BLaER1 treated with 17β-estradiol and CSF1 and Interleukin-3, amounts not matched to agents 10 nM and 100 nM (cell line): ENCODE results near the gene RITA1.

Experiments used
- H3K27ac ChIP-seq, 11 experiments: shearing (Covaris generic); formaldehyde crosslinking; 2 replicates each; pipeline ENCODE4 v1.8.1; 2022
- H3K27me3 ChIP-seq, 11 experiments: shearing (Covaris generic); formaldehyde crosslinking; 2 replicates each; pipeline ENCODE4 v1.8.1; 2022
- H3K36me3 ChIP-seq, 11 experiments: shearing (Covaris generic); formaldehyde crosslinking; 2 replicates each; pipeline ENCODE4 v1.8.1; 2022
- H3K4me1 ChIP-seq, 10 experiments: shearing (Covaris generic); formaldehyde crosslinking; 2 replicates each; pipeline ENCODE4 v1.8.1; 2022
- H3K4me2 ChIP-seq, 11 experiments: shearing (Covaris generic); formaldehyde crosslinking; 2 replicates each; pipeline ENCODE4 v1.8.1; 2022
- H3K4me3 ChIP-seq, 10 experiments: shearing (Covaris generic); formaldehyde crosslinking; 2 replicates each; pipeline ENCODE4 v1.8.1; 2022
- H3K9ac ChIP-seq, 11 experiments: shearing (Covaris generic); formaldehyde crosslinking; 2 replicates each; pipeline ENCODE4 v1.8.1; 2022
- H3K9me3 ChIP-seq, 11 experiments: shearing (Covaris generic); formaldehyde crosslinking; replicated peaks in 1 of 11; 2 replicates each; pipeline ENCODE4 v1.8.1; 2022
- H4K20me1 ChIP-seq, 11 experiments: shearing (Covaris generic); formaldehyde crosslinking; 2 replicates each; pipeline ENCODE4 v1.8.1; 2022
- Cebpa-rat ChIP-seq, 11 experiments: shearing (Covaris generic); IDR thresholded peaks; 2 replicates each; pipeline ENCODE4 v1.8.1; 2022

RITA1 gene

GRCh38 chr12:113220593-113221180, 35.2 kb downstream of the RITA1 start:
- H3K9ac ChIP-seq: peak overlapping the region; percentile 26 to 79 (median 65); a peak in 18 of 22 replicates
- H3K36me3 ChIP-seq: peaks cover 0 to 9% (median 0%) of the 10 kb centered on the region in 11 experiments; a peak in 3 of 22 replicates
- H3K27ac ChIP-seq: peak overlapping the region in 9 of 11 experiments; percentile 8 to 89 (median 51); a peak in 15 of 22 replicates
- no peak for TF ChIP-seq Cebpa-rat (IDR thresholded peaks at IDR 0.05)
- H3K4me2 ChIP-seq: peak overlapping the region; percentile 67 to 98 (median 95)
- peaks cover 58 to 91% (median 74%) of the 10 kb centered on the region in 10 experiments for H3K4me1 ChIP-seq
- peak overlapping the region; percentile 43 to 89 (median 64) for H3K4me3 ChIP-seq
- H4K20me1 ChIP-seq: peaks cover 0 to 8% (median 0%) of the 10 kb centered on the region in 11 experiments; a peak in 3 of 22 replicates
- no peaks in the 10 kb centered on the region for H3K9me3 ChIP-seq
- peaks cover 4 to 85% (median 75%) of the 10 kb centered on the region in 11 experiments; a peak in 20 of 22 replicates for H3K27me3 ChIP-seq

GRCh38 chr12:113221181-113221996, 35.9 kb downstream of the RITA1 start, which contains the start of gene TPCN1:
TSS of gene TPCN1 (plus strand) at chr12:113221464. CDS start at chr12:113226853, 5,389 bp downstream.
- peak within 1 kb of the TSS; percentile 93 to 100 (median 97) for H3K4me2 ChIP-seq
- peaks cover 0 to 16% (median 0%) of the 10 kb centered on the region in 11 experiments; a peak in 3 of 22 replicates for H3K36me3 ChIP-seq
- peaks cover 4 to 78% (median 68%) of the 10 kb centered on the region in 11 experiments; a peak in 20 of 22 replicates for H3K27me3 ChIP-seq
- H3K9ac ChIP-seq: peak within 1 kb of the TSS; percentile 67 to 96 (median 82)
- H3K9me3 ChIP-seq: no peaks in the 10 kb centered on the region
- H4K20me1 ChIP-seq: peaks cover 0 to 8% (median 0%) of the 10 kb centered on the region in 11 experiments; a peak in 3 of 22 replicates
- H3K4me3 ChIP-seq: peak within 1 kb of the TSS; percentile 56 to 94 (median 70)
- peaks cover 51 to 91% (median 71%) of the 10 kb centered on the region in 10 experiments for H3K4me1 ChIP-seq
- peak within 1 kb of the TSS; percentile 48 to 90 (median 74) for H3K27ac ChIP-seq
- TF ChIP-seq Cebpa-rat (IDR thresholded peaks at IDR 0.05): no peak

GRCh38 chr12:113221997-113222729, 36.6 kb downstream of the RITA1 start:
- peak overlapping the region; percentile 48 to 90 (median 74); a peak in 21 of 22 replicates for H3K27ac ChIP-seq
- H3K4me3 ChIP-seq: peak overlapping the region; percentile 56 to 94 (median 70)
- H3K27me3 ChIP-seq: peaks cover 0 to 77% (median 64%) of the 10 kb centered on the region in 11 experiments; a peak in 19 of 22 replicates
- peak overlapping the region; percentile 67 to 96 (median 82) for H3K9ac ChIP-seq
- H4K20me1 ChIP-seq: peaks cover 0 to 8% (median 0%) of the 10 kb centered on the region in 11 experiments; a peak in 3 of 22 replicates
- no peak for TF ChIP-seq Cebpa-rat (IDR thresholded peaks at IDR 0.05)
- peak overlapping the region; percentile 93 to 100 (median 96) for H3K4me2 ChIP-seq
- H3K4me1 ChIP-seq: peaks cover 45 to 91% (median 71%) of the 10 kb centered on the region in 10 experiments
- H3K9me3 ChIP-seq: no peaks in the 10 kb centered on the region
- peaks cover 0 to 24% (median 0%) of the 10 kb centered on the region in 11 experiments; a peak in 5 of 22 replicates for H3K36me3 ChIP-seq

GRCh38 chr12:113222730-113223531, 37.4 kb downstream of the RITA1 start:
- no peak for TF ChIP-seq Cebpa-rat (IDR thresholded peaks at IDR 0.05)
- peaks cover 0 to 32% (median 0%) of the 10 kb centered on the region in 11 experiments; a peak in 6 of 22 replicates for H3K36me3 ChIP-seq
- H3K4me2 ChIP-seq: peak overlapping the region; percentile 93 to 100 (median 96)
- no peaks in the 10 kb centered on the region for H3K9me3 ChIP-seq
- peaks cover 0 to 75% (median 64%) of the 10 kb centered on the region in 11 experiments; a peak in 19 of 22 replicates for H3K27me3 ChIP-seq
- peaks cover 0 to 8% (median 0%) of the 10 kb centered on the region in 11 experiments; a peak in 3 of 22 replicates for H4K20me1 ChIP-seq
- peaks cover 45 to 91% (median 71%) of the 10 kb centered on the region in 10 experiments for H3K4me1 ChIP-seq
- peak overlapping the region in 6 of 11 experiments; percentile 36 to 90 (median 88); a peak in 11 of 22 replicates for H3K27ac ChIP-seq
- peak overlapping the region in 6 of 11 experiments; percentile 33 to 96 (median 91); a peak in 9 of 22 replicates for H3K9ac ChIP-seq
- H3K4me3 ChIP-seq: peak overlapping the region in 6 of 10 experiments; percentile 66 to 94 (median 86); a peak in 8 of 20 replicates

- Histone ChIP-seq H3K36me3 (peaks cover 0 to 47% (median 0%) of the 10 kb centered on the region in 11 experiments; a peak in 6 of 22 replicates), H3K4me2 (peak overlapping the region; percentile 13 to 100 (median 96); a peak in 17 of 22 replicates), H3K4me3 (no peak overlapping the region; a peak in 1 of 20 replicates), H3K9ac (peak overlapping the region in 1 of 11 experiments; percentile 20; a peak in 1 of 22 replicates), H3K9me3 (no peaks in the 10 kb centered on the region), H3K4me1 (peaks cover 52 to 92% (median 72%) of the 10 kb centered on the region in 10 experiments), H3K27me3 (peaks cover 0 to 57% (median 49%) of the 10 kb centered on the region in 11 experiments; a peak in 19 of 22 replicates), H4K20me1 (peaks cover 0 to 8% (median 0%) of the 10 kb centered on the region in 11 experiments; a peak in 4 of 22 replicates), H3K27ac (no peak overlapping the region)
- TF ChIP-seq Cebpa-rat (IDR thresholded peaks at IDR 0.05): no peak
Measured at GRCh38 chr12:113224955-113225354, 39.4 kb downstream of the RITA1 start.

GRCh38 chr12:113226696-113227568, 41.4 kb downstream of the RITA1 start:
- Histone ChIP-seq H3K27me3 (peaks cover 0 to 51% (median 43%) of the 10 kb centered on the region in 11 experiments; a peak in 19 of 22 replicates), H3K9ac (peak overlapping the region in 9 of 11 experiments; percentile 1 to 73 (median 46); a peak in 13 of 22 replicates), H3K4me2 (peak overlapping the region; percentile 5 to 98 (median 72); a peak in 21 of 22 replicates), H3K4me3 (peak overlapping the region in 3 of 10 experiments; percentile 8 to 29 (median 25); a peak in 2 of 20 replicates), H3K9me3 (peaks cover 0 to 7% (median 0%) of the 10 kb centered on the region in 11 experiments; a peak in 5 of 22 replicates), H3K27ac (peak overlapping the region in 9 of 11 experiments; percentile 10 to 62 (median 40); a peak in 15 of 22 replicates), H3K4me1 (peaks cover 47 to 100% (median 75%) of the 10 kb centered on the region in 10 experiments), H4K20me1 (peaks cover 0 to 4% (median 0%) of the 10 kb centered on the region in 11 experiments; a peak in 4 of 22 replicates), H3K36me3 (peaks cover 0 to 67% (median 0%) of the 10 kb centered on the region in 11 experiments; a peak in 9 of 22 replicates)
- 0 out of 22 replicates have a peak, but pooled peaks of 1 of the 11 experiments have one; percentile 12 for TF ChIP-seq Cebpa-rat (IDR thresholded peaks at IDR 0.05)
